Left cardiac atrium (tissue), 4 donors: ENCODE measurements around the gene CCM2L. TPM values are rescaled to one million over a fixed set of nuclear protein-coding genes. Genes with fewer than 3 reads are reported as not detected.

ENCODE experiments used
- ATAC-seq, 2 donors: fragments of 200-7000 bp; cut with Tn5 transposase; one replicate each; pipeline ENCODE4 v1.9.1; 2020; ENCODE audit warnings: mild to moderate bottlenecking in 2 of 2, moderate library complexity in 2 of 2
- DNase-seq: peaks from one replicate; pipeline ENCODE4 v3.0.0-alpha.2; 2020
- intact Hi-C, 2 donors: fragments of 100-400 bp; cut with DNase I; formaldehyde crosslinking; loops; one replicate each; pipeline versions ENCODE4 v1.14.1 to v1.15.1; 2022 to 2023
- long read RNA-seq: library from polyadenylated mRNA; unstranded; transcript quantifications from one replicate; pipeline ENCODE4 v2.0.0, GENCODE V29; 2021
- total RNA-seq, 2 donors: library from RNA; stranded (reverse); fragmentation: NEBNext Ultra II Directional; extraction: Animal tissue kit (Norgen Biotek cat#: 25700); gene quantifications; one replicate each; pipeline ENCODE4 v1.2.1, GENCODE V29; 2021
- donor health status: DM: no; HTN: yes; CAD: no.
- donor health status: DM: no; HTN: yes; CAD: no; lungs with severe emphysema.
- donor health status: DM: yes; HTN: yes; CAD: no.
- donor health status: Dilated cardiomyopathy.

Gene CCM2L
- total RNA-seq: 1 to 10 TPM; 7.2 to 7.8 TPM
- long read RNA-seq, partial matches to known transcripts: 0 of 1 reads
- long read RNA-seq, other reads (novel, unspliced or antisense): 1 of 1 reads

- DNase-seq: peak; percentile 58
- peak; percentile 61 to 72 for ATAC-seq
These were observed at the start of gene CCM2L for GRCh38 chr20:32010101-32010500. Gene CCM2L (plus strand): TSS chr20:32010438. CDS start chr20:32010455, 17 bp downstream.

DNA sequence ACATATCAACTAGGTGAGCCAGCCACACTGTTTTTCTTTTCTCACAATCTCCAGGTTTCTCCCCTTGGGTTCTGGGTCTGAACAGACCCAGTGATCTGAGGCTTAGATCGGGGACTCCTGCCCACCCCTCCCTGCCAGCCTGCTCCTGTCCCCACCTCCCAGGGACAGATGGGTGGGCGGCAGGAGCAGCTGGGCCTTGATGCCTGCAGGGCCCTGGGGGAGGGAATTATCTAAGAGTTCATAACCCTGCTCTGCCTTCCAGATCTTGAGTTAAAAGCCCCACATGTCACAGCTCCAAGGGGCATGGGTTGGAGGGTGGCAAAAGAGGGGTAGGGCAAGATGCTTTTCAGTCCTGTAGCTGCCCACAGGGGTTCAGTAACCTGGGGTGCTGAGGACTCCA lies 47.5 kb upstream of the CCM2L start:
- ATAC-seq (no peak), DNase-seq (no peak)
- intact Hi-C loops: no loop called here

More at GRCh38 chr20:32010101-32010500, at the start of gene CCM2L:
- intact Hi-C loops: no loop called here

DNA sequence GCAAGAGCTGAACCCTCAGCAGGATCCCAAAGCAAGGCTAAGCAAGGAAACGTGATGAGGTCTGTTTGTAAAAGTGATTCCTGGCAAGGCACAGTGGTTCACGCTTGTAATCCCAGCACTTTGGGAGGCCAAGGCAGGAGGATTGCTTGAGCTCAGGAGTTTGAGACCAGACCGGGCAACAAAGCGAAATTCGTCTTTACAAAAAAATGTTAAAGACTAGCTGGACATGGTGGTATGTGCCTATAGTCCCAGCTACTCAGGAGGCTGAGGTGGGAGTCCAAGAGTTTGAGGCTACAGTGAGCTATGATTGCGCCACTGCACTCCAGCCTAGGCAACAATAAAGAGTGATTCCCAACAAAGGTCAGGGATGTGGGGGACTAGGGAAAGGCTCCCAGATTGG lies 46.3 kb upstream of the CCM2L start:
- ATAC-seq (no peak), DNase-seq (no peak)
- intact Hi-C loops: no loop called here

DNA sequence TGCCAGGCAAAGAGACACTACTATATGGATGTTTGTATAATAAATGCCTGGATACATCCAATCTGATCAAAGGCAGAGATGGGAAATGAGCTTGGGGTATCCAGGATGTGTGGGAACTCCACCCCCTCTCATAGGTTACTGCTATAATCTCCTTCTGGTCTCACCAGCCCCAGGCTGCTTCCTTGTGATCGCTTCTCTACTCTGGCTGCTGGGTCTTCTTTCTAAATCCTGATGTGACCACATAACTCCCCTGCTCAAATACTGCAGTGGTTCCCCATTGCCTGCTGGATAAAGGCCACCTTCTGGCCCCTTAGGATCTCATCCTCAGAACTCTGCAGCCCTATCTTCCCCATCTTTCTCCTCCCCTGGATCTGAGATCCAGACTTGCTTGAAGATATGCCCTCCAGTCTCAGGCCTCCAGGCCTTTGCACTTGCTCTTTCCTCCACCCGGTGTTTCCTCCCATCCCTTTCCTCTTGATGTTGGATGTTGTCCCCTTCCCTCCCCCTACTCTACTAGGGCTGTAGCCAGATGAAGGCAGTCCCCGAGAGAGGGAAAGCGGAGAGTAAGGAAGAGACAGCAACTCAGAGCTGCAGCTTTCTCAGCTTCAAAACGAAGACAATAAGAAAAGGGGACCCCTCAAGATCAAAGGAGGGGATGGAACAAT lies 43.1 kb upstream of the CCM2L start:
- intact Hi-C loops: no loop called here
- ATAC-seq: no peak

DNA sequence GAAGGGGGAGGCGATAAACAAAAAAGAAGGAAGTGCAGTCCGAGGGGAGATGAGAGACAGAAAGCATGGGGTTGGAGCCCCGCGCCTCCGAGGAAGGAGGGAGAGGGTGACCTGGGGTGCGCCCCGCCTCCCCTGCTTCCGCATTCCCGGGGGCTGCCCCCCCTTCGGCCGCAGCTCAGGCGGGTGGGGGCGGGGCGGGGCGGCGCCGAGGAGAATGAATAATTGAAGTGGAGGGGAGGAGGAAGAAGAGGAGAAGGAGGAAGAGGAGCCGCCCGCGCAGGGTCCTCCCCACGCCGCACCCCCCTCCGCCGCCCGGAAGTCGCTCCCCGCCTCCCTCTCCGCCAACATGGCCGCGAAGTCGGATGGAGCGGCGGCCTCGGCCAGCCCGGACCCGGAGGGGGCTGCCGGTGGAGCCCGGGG lies 42.4 kb upstream of the CCM2L start, which contains the start of gene XKR7:
Gene XKR7 (plus strand): TSS at position 322 of the 420 bp plus-strand sequence. CDS start 25 bp downstream, at position 347.
- DNase-seq (no peak), ATAC-seq (no peak)
- intact Hi-C loops: no loop called here

More for the DNA sequence above, 43.1 kb upstream of the CCM2L start:
- no peak for DNase-seq

DNA sequence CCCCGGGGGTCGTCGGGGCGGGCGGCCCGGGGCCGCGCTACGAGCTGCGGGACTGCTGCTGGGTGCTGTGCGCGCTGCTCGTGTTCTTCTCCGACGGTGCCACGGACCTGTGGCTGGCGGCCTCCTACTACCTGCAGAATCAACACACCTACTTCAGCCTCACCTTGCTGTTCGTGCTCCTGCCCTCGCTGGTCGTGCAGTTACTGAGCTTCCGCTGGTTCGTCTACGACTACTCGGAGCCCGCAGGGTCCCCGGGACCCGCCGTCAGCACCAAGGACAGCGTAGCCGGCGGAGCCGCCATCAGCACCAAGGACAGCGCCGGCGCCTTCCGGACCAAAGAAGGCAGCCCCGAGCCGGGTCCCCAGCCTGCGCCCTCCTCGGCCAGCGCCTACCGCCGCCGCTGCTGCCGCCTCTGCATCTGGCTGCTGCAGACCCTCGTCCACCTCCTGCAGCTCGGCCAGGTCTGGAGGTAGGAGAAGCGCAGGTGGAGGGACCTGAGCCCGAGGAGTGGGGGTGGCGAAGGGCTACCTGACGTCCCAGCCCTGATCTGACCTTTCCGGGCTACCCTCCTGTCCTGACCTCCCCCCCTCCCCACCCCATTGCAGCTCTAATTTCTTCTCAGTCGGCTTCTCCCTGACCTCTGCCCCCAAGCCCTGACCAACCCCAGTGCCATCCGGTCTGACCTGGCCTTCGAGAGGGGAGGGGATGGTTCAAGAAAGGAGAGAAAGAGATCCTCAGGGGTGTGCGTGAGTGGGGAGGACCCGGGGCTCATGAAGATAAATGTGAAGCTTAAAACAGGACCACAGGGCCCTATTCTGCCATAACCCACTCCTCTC lies 41.7 kb upstream of the CCM2L start:
- DNase-seq (peak; percentile 79), ATAC-seq (peak; percentile 94 to 95)
- intact Hi-C loops: no loop called here

GRCh38 chr20:31969991-31970390 lies 40.2 kb upstream of the CCM2L start:
- DNase-seq (no peak), ATAC-seq (no peak)
- intact Hi-C loops: no loop called here

DNA sequence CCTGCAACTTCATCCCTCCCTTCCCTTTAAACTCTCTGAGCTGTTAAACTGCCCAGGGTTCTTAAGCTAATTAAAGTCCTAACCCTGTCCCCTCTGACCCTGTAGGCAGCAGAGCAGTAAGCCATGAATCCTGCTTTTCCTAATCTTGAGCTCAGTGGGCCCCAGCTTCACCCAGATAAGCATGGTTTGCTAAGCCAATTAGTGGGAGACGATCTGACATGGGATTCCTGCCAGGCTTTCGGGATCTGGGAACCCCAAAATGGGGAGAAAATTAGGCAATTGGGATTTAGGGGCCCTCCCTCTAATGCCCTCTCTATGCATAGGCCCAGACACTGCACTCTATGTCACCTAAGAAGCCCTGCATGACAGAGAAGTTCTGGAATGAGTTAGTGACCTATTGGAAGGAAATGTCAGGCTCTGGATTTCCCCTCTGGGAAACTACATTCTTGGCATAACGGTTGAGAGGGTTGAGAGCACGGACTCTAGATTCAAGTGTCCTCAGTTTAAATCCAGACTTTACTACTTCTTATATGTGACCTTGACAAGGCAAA lies 37.7 kb upstream of the CCM2L start:
- intact Hi-C loops: no loop called here
- no peak for ATAC-seq
- DNase-seq: no peak

DNA sequence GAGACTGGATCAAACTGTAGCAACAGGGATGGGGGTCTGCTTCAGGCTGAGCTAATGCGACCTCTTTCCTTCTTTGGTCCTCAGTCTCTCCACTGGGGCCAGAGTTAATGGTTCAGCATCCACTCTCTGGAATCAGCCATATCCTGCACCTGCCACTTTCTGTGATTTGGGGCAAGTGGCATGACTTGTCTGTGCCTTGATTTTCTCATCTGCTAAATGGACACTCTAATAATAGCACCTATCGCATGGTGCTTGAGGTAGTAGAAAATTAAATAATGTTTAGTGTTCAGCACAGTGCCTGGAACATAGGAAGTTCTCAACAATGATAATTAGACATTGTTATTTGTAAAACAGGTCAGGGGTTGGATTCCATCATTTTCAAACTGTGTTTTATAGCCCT lies 35.9 kb upstream of the CCM2L start:
- intact Hi-C loops: no loop called here

DNA sequence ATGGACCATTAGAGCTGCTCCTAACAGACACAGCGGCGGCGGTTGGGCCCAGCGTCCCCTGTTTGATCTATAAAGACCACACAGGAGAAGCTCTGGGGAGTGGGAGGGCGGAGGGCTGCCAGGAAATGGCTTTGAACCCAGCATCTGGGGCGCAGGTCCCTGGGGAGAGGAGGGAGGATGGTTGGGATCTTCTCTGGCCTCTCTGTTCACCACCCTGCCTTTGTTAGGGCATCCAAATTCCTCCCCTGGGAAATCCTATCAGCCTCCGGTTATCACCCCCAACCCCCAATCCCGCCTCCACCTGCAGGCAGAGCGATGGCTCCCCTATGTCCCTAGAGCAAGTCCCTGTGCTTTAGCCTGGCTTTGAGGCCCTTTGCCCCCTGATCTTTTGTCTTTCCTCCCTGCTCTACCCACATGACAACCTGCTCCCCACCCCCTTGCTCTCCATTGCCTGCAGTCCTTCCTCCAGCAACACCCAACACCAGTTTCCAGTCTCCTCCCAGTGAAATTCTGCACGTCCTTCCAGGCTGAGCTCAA lies 35.2 kb upstream of the CCM2L start:
- DNase-seq (no peak), ATAC-seq (no peak)
- intact Hi-C loops: no loop called here

More for the DNA sequence above, 35.9 kb upstream of the CCM2L start:
- DNase-seq: no peak
- no peak for ATAC-seq

DNA sequence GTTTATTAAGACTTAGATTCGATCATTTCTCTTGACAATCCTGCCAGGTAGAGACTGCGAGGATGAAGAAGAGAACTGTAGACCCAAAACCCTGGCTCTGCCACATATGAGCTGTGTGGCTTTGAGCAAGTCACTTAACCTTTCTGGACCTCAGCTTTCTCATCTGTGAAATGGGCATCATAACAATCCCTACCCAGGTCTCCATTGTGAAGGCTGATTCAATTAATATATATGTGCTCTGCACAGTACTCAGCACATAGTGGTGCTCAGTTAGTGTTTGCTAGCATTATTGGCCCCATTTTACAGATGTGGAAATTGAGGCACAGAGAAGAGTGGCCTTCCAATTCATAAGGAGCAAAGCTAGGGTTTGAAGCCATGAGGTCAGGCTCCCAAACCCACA lies 34.4 kb upstream of the CCM2L start:
- intact Hi-C loops: no loop called here
- no peak for ATAC-seq
- DNase-seq: no peak

DNA sequence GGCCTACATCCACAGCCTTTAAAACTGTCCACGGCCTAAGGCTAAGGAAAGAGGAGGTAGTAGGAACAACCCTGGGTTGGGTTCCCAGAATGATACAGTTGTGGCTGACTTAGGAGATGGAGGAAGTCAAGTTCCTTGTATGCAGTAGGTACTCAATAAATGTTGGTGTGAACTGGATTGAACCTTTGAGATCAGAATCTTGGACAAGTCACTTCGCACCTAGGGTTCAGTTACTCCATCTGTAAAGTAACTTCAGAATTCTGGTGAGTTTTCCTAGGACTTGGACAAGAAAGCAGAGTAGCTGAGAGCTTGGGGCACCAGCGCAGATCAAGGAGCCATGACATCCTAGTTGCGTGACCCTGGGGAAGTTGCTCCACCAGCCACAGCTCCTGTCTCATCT lies 33.2 kb upstream of the CCM2L start:
- intact Hi-C loops: no loop called here
- ATAC-seq (no peak), DNase-seq (no peak)

GRCh38 chr20:31979713-31980426 lies 30.4 kb upstream of the CCM2L start:
- intact Hi-C loops: no loop called here
- DNase-seq: no peak
- no peak for ATAC-seq

GRCh38 chr20:31981784-31982183 lies 28.5 kb upstream of the CCM2L start:
- ATAC-seq (no peak), DNase-seq (no peak)
- intact Hi-C loops: no loop called here

DNA sequence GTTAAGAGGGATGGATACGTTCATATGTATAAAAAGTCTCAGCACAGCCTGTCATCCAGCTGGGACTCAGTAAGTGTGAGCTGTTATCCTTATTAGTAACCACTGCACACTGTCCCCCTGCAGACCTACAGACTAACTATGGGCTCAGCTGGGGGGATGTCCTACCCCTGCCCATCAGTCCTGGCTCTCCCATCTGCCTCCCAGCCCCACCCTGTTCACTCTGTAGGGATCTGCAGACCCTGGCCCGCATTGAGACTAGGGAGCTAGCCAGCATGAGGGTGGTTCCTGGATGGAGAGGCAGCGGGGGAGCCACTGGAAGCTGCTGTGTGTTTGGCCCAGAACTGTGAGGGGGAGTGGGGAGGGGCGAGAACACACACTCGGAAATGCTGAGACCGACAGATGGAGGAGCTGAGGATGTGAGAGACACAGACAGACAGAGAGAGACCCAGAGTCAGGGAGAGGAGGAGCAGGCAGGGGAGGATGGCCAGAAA lies 25.2 kb upstream of the CCM2L start:
- DNase-seq (no peak), ATAC-seq (no peak)
- intact Hi-C loops: no loop called here

DNA sequence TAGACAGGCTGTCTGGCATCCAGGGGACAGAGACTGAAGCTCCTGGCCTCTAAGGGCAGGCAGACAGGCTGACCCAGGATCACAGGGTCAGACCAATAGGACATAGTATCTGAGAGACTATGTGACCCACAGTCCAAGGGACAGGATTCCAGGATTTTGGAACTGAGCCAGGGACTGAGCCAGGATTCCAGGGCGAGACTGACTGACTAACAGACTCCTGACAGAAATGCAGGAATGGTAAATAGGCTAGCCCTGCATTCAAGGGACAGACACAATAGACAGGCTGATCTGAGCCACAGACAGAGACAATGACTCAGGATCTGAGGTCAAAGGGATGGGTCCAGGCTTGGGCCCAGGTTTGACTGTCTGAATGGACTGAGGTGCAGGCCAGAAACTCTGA lies 22.5 kb upstream of the CCM2L start:
- intact Hi-C loops: no loop called here
- no peak for ATAC-seq
- no peak for DNase-seq

- no peak for ATAC-seq
- intact Hi-C loops: no loop called here
- DNase-seq: no peak
These were observed 21.7 kb upstream of the CCM2L start for GRCh38 chr20:31988430-31989015.

GRCh38 chr20:31989030-31989645 lies 21.1 kb upstream of the CCM2L start:
- ATAC-seq: peak; percentile 53 to 77
- intact Hi-C loops: no loop called here
- DNase-seq: no peak
